SU-DHL-6 (cell line): ENCODE measurements around the gene CTSS.

Source experiments
- H2AFZ ChIP-seq: fragments of 200-600 bp; sonication (generic); 2 replicates; pipeline ENCODE4 v1.6.1; 2014; ENCODE audit warnings: low read depth, mild to moderate bottlenecking, moderate library complexity, mixed read lengths, antibody characterized with exemption, low read length; ENCODE audit not compliant: severe bottlenecking
- H3F3A ChIP-seq: fragments of 200-600 bp; shearing (Covaris generic); 2 replicates; pipeline ENCODE4 v1.6.0; 2016; ENCODE audit warnings: antibody characterized with exemption, mild to moderate bottlenecking; ENCODE audit not compliant: insufficient read depth
- H3K27ac ChIP-seq: fragments of 200-600 bp; sonication (generic); 2 replicates; pipeline ENCODE4 v1.5.1; 2016; ENCODE audit warnings: low read depth, mild to moderate bottlenecking, low read length, moderate library complexity, mixed read lengths
- H3K27me3 ChIP-seq: fragments of 200-600 bp; sonication (generic), shearing (Covaris generic); 2 replicates; pipeline ENCODE4 v1.6.0; 2014; ENCODE audit warnings: mild to moderate bottlenecking, low read length
- H3K36me3 ChIP-seq: fragments of 200-600 bp; sonication (generic); 2 replicates; pipeline ENCODE4 v1.6.1; 2014; ENCODE audit warnings: mild to moderate bottlenecking, low read length, mixed read lengths
- H3K4me2 ChIP-seq: fragments of 300-600, 200-600 bp; shearing (Covaris generic), sonication (generic); 2 replicates; pipeline ENCODE4 v1.6.0; 2014; ENCODE audit warnings: low read length, low read depth, mild to moderate bottlenecking; ENCODE audit not compliant: poor library complexity, severe bottlenecking
- H3K4me3 ChIP-seq: fragments of 200-600 bp; sonication (generic); 2 replicates; pipeline ENCODE4 v1.5.1; 2014; ENCODE audit warnings: antibody characterized with exemption, low read length, mild to moderate bottlenecking, mixed read lengths; ENCODE audit not compliant: insufficient read depth, poor library complexity, severe bottlenecking
- H3K79me2 ChIP-seq: fragments of 200-600 bp; sonication (generic); 2 replicates; pipeline ENCODE4 v1.6.1; 2014; ENCODE audit warnings: mild to moderate bottlenecking, low read length, moderate library complexity; ENCODE audit not compliant: insufficient read depth
- H3K9ac ChIP-seq: fragments of 200-600 bp; sonication (generic); 2 replicates; pipeline ENCODE4 v1.7.0; 2014; ENCODE audit warnings: mild to moderate bottlenecking, low read length
- H3K9me2 ChIP-seq: fragments of 200-600 bp; sonication (generic); replicated peaks from 2 replicates; pipeline ENCODE4 v1.6.1; 2014; ENCODE audit warnings: low read length; ENCODE audit not compliant: insufficient read depth
- H3K9me3 ChIP-seq: fragments of 200-600 bp; sonication (generic); 2 replicates; pipeline ENCODE4 v1.6.1; 2014; ENCODE audit warnings: low read length, mixed read lengths; ENCODE audit not compliant: insufficient read depth
- H4K20me1 ChIP-seq: fragments of 200-600 bp; sonication (generic); 2 replicates; pipeline ENCODE4 v1.6.1; 2014; ENCODE audit warnings: low read depth, mild to moderate bottlenecking, antibody characterized with exemption, low read length, moderate library complexity, mixed read lengths
- EZH2phosphoT487 ChIP-seq: fragments of 200-600 bp; sonication (generic), shearing (Covaris generic); conservative IDR thresholded peaks from 2 replicates; pipeline ENCODE4 v1.6.1; 2018; ENCODE audit warnings: mild to moderate bottlenecking, antibody characterized with exemption, low read length, moderate library complexity, mixed read lengths
- TF ChIP-seq, protein P1 (sequence below): fragments of 200-600 bp; sonication (generic); IDR thresholded peaks from one replicate; pipeline ENCODE4 v1.5.1; 2017; ENCODE audit warnings: antibody characterized with exemption, mild to moderate bottlenecking, low read length, moderate library complexity; ENCODE audit not compliant: insufficient read depth, poor library complexity, severe bottlenecking

CTSS gene

DNA sequence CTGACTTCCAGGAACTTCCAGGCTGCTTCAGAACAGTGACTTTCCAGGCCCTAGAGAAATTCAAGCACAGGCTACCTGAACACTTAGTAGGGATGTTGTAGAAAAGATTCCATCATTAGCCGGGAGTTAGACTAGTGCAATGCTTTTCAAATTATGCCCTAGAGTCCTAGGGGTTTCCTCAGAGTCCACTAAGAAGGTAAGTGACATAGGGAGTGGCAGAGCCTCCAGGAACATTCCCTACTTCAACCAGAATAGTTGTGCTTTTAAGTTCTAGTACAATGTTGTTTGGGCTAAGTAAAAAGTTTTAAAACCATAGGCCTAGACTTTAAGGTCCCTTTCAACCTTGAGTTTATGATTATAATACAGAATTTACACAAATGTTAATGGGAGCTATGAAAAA, 59.5 kb downstream of the CTSS start:
- Histone ChIP-seq H3K27me3 (no peaks in the 10 kb centered on the region), H3K4me2 (no peak overlapping the region), H3K27ac (no peak overlapping the region), H3K79me2 (no peaks in the 10 kb centered on the region), H3K9ac (no peak overlapping the region), H3K9me2 (no peaks in the 10 kb centered on the region), H3K4me3 (no peak overlapping the region), H3F3A (no peaks in the 10 kb centered on the region), H2AFZ (no peak overlapping the region), H3K36me3 (no peaks in the 10 kb centered on the region), H3K9me3 (no peaks in the 10 kb centered on the region), H4K20me1 (no peaks in the 10 kb centered on the region)
- no peak for TF ChIP-seq EZH2phosphoT487
- TF ChIP-seq, protein P1, sequence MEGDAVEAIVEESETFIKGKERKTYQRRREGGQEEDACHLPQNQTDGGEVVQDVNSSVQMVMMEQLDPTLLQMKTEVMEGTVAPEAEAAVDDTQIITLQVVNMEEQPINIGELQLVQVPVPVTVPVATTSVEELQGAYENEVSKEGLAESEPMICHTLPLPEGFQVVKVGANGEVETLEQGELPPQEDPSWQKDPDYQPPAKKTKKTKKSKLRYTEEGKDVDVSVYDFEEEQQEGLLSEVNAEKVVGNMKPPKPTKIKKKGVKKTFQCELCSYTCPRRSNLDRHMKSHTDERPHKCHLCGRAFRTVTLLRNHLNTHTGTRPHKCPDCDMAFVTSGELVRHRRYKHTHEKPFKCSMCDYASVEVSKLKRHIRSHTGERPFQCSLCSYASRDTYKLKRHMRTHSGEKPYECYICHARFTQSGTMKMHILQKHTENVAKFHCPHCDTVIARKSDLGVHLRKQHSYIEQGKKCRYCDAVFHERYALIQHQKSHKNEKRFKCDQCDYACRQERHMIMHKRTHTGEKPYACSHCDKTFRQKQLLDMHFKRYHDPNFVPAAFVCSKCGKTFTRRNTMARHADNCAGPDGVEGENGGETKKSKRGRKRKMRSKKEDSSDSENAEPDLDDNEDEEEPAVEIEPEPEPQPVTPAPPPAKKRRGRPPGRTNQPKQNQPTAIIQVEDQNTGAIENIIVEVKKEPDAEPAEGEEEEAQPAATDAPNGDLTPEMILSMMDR: no peak

GRCh38 chr1:150703427-150703826, 62.2 kb downstream of the CTSS start:
- Histone ChIP-seq H2AFZ (no peak overlapping the region), H3K9me2 (no peaks in the 10 kb centered on the region), H3K27ac (no peak overlapping the region), H3K36me3 (no peaks in the 10 kb centered on the region), H3K9ac (no peak overlapping the region), H3K79me2 (no peaks in the 10 kb centered on the region), H3K9me3 (no peaks in the 10 kb centered on the region), H3F3A (peaks cover 6% of the 10 kb centered on the region), H3K4me2 (no peak overlapping the region), H3K4me3 (no peak overlapping the region), H4K20me1 (no peaks in the 10 kb centered on the region), H3K27me3 (no peaks in the 10 kb centered on the region)
- TF ChIP-seq, protein P1: no peak
- no peak for TF ChIP-seq EZH2phosphoT487

DNA sequence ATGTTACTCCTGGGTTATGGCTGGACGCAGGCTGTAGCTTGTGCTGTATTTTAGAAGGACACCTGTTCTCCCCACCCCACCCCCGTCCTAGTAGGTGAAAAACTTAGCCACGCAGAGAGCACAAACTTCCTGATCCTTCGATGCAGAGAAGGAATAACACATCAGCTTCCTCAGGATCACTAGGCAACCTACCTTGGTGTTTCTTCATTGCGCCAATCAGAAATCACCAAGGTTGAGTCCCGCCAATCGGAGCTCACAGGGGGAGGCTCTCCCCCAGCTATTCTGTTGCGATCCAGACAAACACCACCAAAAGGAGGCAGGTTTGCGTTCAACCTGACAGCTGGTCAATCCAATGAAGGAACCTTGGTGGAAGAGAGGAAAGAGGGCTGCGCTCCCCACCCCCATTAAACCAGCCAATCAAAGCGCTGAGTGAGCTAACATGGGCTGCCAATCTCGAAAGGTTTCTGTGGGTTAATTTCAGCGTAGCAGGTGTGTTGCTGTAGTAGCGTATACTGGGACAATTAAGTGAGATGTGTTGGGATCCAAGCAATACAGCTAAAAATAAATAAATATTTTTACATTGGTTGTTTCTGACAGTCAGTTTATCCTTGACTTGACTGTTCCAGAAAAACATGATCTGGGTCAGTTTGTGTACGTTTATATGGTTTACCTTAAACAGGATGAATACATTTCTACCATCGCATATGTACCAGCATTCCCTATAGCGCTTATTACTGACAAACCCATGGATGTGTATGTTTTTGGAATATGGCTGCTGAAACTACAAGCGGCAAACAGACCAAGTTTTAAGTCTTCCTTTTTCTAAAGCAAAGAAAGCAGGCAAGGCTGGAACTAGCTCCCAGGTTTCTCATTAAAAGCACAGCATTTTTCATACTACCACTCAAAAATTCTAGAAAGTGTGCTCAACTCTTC, 68.3 kb downstream of the CTSS start, which contains the start of gene GOLPH3L:
TSS of gene GOLPH3L (minus strand) at position 160 of the 933 bp plus-strand sequence. CDS start 2,316 bp downstream, outside the sequence.
- no peak for TF ChIP-seq EZH2phosphoT487
- TF ChIP-seq, protein P1: no peak
- H3F3A ChIP-seq: peaks cover 34% of the 10 kb centered on the region
- no peaks in the 10 kb centered on the region for H3K27me3 ChIP-seq
- H3K4me2 ChIP-seq: peak within 1 kb of the TSS; percentile 96
- H3K4me3 ChIP-seq: peak within 1 kb of the TSS; percentile 99
- peaks cover 17% of the 10 kb centered on the region for H3K36me3 ChIP-seq
- H3K9me3 ChIP-seq: no peaks in the 10 kb centered on the region
- H3K27ac ChIP-seq: peak within 1 kb of the TSS; percentile 54
- H2AFZ ChIP-seq: peak within 1 kb of the TSS; percentile 92
- H4K20me1 ChIP-seq: no peaks in the 10 kb centered on the region
- H3K9ac ChIP-seq: peak within 1 kb of the TSS; percentile 64
- H3K9me2 ChIP-seq: no peaks in the 10 kb centered on the region
- peaks cover 8% of the 10 kb centered on the region for H3K79me2 ChIP-seq
